Glutamatergic neuron (in vitro differentiated cells): ENCODE data around the gene KIF23. TPM values are rescaled to one million over a fixed set of nuclear protein-coding genes. Genes with fewer than 3 reads are reported as not detected.

ENCODE experiments used
- DNase-seq: peaks from one replicate; pipeline ENCODE4 v3.0.0; 2022
- H3K27ac Mint-ChIP-seq: one replicate; pipeline ENCODE4 v1.8.0; 2020; ENCODE audit warnings: mild to moderate bottlenecking, mixed read lengths, inconsistent platforms; ENCODE audit not compliant: unreplicated experiment
- H3K27me3 Mint-ChIP-seq: one replicate; pipeline ENCODE4 v1.8.0; 2020; ENCODE audit warnings: mild to moderate bottlenecking, moderate library complexity, mixed read lengths, inconsistent platforms; ENCODE audit not compliant: unreplicated experiment
- H3K36me3 Mint-ChIP-seq: one replicate; pipeline ENCODE4 v1.8.0; 2020; ENCODE audit warnings: mild to moderate bottlenecking, mixed read lengths, inconsistent platforms; ENCODE audit not compliant: unreplicated experiment
- H3K4me1 Mint-ChIP-seq: one replicate; pipeline ENCODE4 v1.8.0; 2020; ENCODE audit warnings: mild to moderate bottlenecking, low read depth, mixed read lengths, inconsistent platforms; ENCODE audit not compliant: unreplicated experiment
- H3K4me3 Mint-ChIP-seq: one replicate; pipeline ENCODE4 v1.8.0; 2020; ENCODE audit warnings: mild to moderate bottlenecking, mixed read lengths, inconsistent platforms; ENCODE audit not compliant: unreplicated experiment
- H3K9me3 Mint-ChIP-seq: one replicate; pipeline ENCODE4 v1.8.0; 2020; ENCODE audit warnings: mild to moderate bottlenecking, moderate library complexity, mixed read lengths, inconsistent platforms; ENCODE audit not compliant: unreplicated experiment
- total RNA-seq: library from RNA; stranded (reverse); fragmentation: NEBNext Ultra II Directional; extraction: Animal tissue kit (Norgen Biotek cat#: 25700); gene quantifications from one replicate; pipeline ENCODE4 v1.2.1, GENCODE V29; 2021; ENCODE audit not compliant: unreplicated experiment
- TF ChIP-seq, protein P1 (sequence below): fragments of 200-600 bp; sonication (generic); IDR thresholded peaks from one replicate; pipeline ENCODE4 v1.5.0; 2021; ENCODE audit not compliant: partially characterized antibody, unreplicated experiment

Gene KIF23
- total RNA-seq, 1 donor from 2014 or later = 5.2 TPM

DNA sequence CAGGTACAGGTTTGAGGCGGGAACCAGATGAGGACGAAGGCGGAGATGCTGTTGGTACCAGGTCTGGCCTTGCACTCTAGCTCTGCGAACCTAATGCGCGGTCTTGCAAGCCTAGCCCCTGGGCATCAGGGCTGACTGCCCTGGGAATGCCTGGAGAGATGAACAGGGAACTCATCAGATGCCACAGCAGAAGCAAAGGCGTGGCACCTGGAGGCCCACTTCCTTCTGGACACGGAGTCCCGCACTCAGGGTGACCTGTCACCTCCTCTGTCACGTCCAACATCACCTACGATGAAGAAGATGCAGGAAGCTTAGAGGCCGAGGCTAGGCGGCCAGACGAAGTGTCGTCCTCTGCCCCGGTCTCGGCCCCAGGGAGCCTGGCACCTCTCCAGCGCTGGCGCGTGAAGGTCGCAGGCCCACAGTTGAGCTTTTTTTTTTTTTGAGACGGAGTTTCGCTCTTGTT, 47.9 kb downstream of the KIF23 start:
- no peak overlapping the region for H3K4me3 Mint-ChIP-seq
- DNase-seq = no peak
- no peaks in the 10 kb centered on the region for H3K4me1 Mint-ChIP-seq
- peaks cover 1% of the 10 kb centered on the region for H3K9me3 Mint-ChIP-seq
- H3K27me3 Mint-ChIP-seq = no peaks in the 10 kb centered on the region
- H3K27ac Mint-ChIP-seq = no peak overlapping the region
- no peaks in the 10 kb centered on the region for H3K36me3 Mint-ChIP-seq
- TF ChIP-seq, protein P1, sequence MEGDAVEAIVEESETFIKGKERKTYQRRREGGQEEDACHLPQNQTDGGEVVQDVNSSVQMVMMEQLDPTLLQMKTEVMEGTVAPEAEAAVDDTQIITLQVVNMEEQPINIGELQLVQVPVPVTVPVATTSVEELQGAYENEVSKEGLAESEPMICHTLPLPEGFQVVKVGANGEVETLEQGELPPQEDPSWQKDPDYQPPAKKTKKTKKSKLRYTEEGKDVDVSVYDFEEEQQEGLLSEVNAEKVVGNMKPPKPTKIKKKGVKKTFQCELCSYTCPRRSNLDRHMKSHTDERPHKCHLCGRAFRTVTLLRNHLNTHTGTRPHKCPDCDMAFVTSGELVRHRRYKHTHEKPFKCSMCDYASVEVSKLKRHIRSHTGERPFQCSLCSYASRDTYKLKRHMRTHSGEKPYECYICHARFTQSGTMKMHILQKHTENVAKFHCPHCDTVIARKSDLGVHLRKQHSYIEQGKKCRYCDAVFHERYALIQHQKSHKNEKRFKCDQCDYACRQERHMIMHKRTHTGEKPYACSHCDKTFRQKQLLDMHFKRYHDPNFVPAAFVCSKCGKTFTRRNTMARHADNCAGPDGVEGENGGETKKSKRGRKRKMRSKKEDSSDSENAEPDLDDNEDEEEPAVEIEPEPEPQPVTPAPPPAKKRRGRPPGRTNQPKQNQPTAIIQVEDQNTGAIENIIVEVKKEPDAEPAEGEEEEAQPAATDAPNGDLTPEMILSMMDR = no peak

DNA sequence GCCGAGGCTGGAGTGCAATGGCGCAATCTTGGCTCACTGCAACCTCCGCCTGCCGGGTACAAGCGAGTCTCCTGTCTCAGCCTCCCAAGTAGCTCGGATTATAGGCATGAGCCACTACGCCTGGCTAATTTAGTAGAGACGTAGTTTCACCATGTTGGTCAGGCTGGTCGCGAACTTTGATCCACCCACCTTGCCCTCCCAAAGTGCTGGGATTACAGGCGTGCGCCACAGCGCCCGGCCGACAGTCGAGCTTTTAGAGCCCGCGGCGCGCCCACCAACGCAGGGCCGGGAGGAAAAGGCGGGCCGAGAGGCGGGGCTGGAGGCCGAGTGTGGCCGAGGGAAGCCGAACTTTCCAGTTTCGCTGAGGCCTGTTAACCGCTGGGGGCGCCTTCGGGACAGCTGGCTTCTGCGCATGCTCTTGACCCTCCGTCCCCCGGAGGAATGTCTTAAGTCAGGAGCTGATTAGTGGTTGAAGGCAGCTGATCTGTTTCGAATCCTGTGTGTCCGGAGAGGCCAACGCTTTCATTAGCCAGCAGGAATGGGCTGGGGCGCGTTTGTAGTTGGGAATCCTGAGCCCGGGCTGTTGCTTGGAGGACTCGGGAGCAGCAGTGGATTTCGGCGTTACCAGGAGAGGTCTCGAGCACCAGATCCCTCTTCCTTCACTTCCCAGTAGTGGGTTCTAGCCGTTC, 48.5 kb downstream of the KIF23 start:
- Mint-ChIP-seq H3K36me3 (no peaks in the 10 kb centered on the region), H3K27me3 (no peaks in the 10 kb centered on the region), H3K4me3 (peak overlapping the region; percentile 86), H3K27ac (peak overlapping the region; percentile 79), H3K9me3 (peaks cover 1% of the 10 kb centered on the region), H3K4me1 (no peaks in the 10 kb centered on the region)
- DNase-seq = peak; percentile 94
- TF ChIP-seq, protein P1 = peak; percentile 93

DNA sequence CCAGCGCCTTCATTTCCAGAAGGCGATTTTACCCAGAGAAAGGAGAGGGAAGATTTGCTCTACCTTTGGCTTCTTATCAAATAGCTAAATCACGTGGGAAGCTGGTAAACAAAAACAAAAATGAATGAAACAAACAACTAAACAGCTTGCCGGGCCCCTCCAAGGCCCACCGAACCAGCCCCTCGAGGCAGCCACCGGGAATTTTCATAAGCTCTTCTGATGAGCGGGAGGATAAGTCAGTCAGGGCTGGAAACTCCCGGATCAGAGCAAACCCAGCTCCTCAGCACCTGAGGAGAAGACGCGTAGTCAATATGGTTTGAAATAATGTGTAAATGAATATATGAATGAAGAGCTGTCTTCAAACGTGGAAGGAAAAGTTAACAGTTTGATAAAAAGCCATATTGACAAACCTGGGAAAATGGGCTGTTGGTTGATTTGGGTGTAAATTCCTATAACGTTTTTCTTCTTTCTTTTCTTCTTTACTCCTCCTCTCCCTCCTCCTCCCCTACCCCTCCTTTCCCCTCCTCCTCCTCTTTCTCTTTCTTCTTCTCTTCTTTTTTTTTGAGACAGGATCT, 49.1 kb downstream of the KIF23 start:
- no peak for DNase-seq
- H3K9me3 Mint-ChIP-seq = peaks cover 1% of the 10 kb centered on the region
- H3K36me3 Mint-ChIP-seq = no peaks in the 10 kb centered on the region
- H3K27me3 Mint-ChIP-seq = no peaks in the 10 kb centered on the region
- peak overlapping the region; percentile 82 for H3K27ac Mint-ChIP-seq
- peak overlapping the region; percentile 86 for H3K4me3 Mint-ChIP-seq
- TF ChIP-seq, protein P1 = no peak
- no peaks in the 10 kb centered on the region for H3K4me1 Mint-ChIP-seq

DNA sequence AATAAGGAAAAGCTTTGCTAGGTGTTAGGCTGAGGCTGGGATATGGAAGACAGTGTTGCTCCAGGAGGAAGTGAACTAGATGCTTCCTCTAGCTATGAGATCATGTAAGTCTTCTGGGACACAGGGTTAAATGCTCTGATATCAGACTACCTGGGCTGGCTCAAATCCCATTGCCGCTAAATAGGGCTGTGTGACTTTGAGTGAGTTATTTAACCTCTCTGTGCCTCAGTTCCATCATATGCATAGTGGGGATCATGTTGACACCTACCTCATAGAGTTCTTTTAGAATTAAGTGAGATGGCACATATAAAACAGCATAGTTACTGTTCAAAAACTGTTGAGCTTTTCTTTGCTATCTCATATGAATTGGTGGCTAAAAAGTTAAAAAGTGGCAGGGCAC, 51.1 kb downstream of the KIF23 start:
- Mint-ChIP-seq H3K27me3 (no peaks in the 10 kb centered on the region), H3K27ac (no peak overlapping the region), H3K4me1 (no peaks in the 10 kb centered on the region), H3K9me3 (peaks cover 1% of the 10 kb centered on the region), H3K36me3 (no peaks in the 10 kb centered on the region), H3K4me3 (no peak overlapping the region)
- DNase-seq = no peak
- TF ChIP-seq, protein P1 = no peak

DNA sequence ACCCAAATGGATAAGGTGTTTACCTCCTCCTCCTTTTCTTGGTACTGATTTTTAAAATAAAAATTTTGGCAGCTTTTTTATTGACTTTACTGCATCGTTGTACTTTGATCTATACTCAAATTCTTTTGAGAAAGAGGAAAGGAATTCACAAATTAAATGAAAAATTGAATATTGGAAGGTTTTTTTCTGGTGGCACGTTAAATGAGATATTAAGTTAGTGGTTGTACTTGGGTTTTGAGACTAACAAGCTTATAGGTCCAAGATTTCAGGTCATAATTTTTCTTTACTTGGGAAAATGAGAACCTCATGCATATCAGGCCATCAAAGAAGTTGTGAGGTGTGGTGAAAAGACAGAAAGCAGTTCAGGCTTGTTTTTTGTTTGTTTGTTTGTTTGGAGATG, 52.6 kb downstream of the KIF23 start:
- DNase-seq = no peak
- TF ChIP-seq, protein P1 = no peak
- H3K4me1 Mint-ChIP-seq = no peaks in the 10 kb centered on the region
- H3K27me3 Mint-ChIP-seq = peaks cover 3% of the 10 kb centered on the region
- peaks cover 1% of the 10 kb centered on the region for H3K9me3 Mint-ChIP-seq
- no peak overlapping the region for H3K4me3 Mint-ChIP-seq
- H3K36me3 Mint-ChIP-seq = no peaks in the 10 kb centered on the region
- no peak overlapping the region for H3K27ac Mint-ChIP-seq
